IPS DF 6.9 (cell line): ENCODE results near the gene ATP8B2.
"Not testable (repeated sequence)": the region's sequence is repeated elsewhere in the genome, so short reads cannot be mapped to it uniquely, and the experiment has no call there.

Experiments
- DNase-seq: peaks from one replicate; pipeline ENCODE4 v3.0.0-alpha.2; 2013; ENCODE audit warnings: low read depth, low spot score
- H3K27ac ChIP-seq: one replicate; pipeline ENCODE4 v1.5.1; 2013; ENCODE audit warnings: low read length, control low read depth
- H3K27me3 ChIP-seq: 2 replicates; pipeline ENCODE4 v1.6.1; 2013; ENCODE audit warnings: mild to moderate bottlenecking, low read length; ENCODE audit not compliant: control insufficient read depth, insufficient read depth
- H3K36me3 ChIP-seq: 2 replicates; pipeline ENCODE4 v1.6.1; 2013; ENCODE audit warnings: low read length; ENCODE audit not compliant: control insufficient read depth, insufficient read depth
- H3K4me1 ChIP-seq: 2 replicates; pipeline ENCODE4 v1.6.1; 2013; ENCODE audit warnings: low read length; ENCODE audit not compliant: control insufficient read depth, insufficient read depth
- H3K4me3 ChIP-seq: 2 replicates; pipeline ENCODE4 v1.5.1; 2013; ENCODE audit warnings: mild to moderate bottlenecking, low read length
- H3K9me3 ChIP-seq: 2 replicates; pipeline ENCODE4 v1.6.1; 2013; ENCODE audit warnings: low read length, inconsistent platforms; ENCODE audit not compliant: control insufficient read depth, insufficient read depth
- WGBS: extraction: QIAGEN DNeasy Blood & Tissue Kit; methylation state at CpG from one replicate; pipeline ENCODE4 v1.1.7; 2013; ENCODE audit warnings: mixed read lengths, missing lambda C conversion rate; ENCODE audit not compliant: insufficient read length, insufficient coverage; 5-methylcytosine and 5-hydroxymethylcytosine counted together

The ATP8B2 gene

GRCh38 chr1:154324669-154325582, at the start of gene ATP8B2:
Gene ATP8B2, plus strand, starts transcription at chr1:154325525. Its CDS starts 2,617 bp downstream, at chr1:154328142.
- DNase-seq, result peak; percentile 63
- no CpG with 5 or more reads among the region's 56 CpGs for WGBS

GRCh38 chr1:154276797-154277196, 48.5 kb upstream of the ATP8B2 start:
- Histone ChIP-seq H3K9me3 (no peaks in the 10 kb centered on the region), H3K4me3 (no peak overlapping the region), H3K27ac (no peak overlapping the region), H3K4me1 (no peaks in the 10 kb centered on the region), H3K27me3 (no peaks in the 10 kb centered on the region), H3K36me3 (peaks cover 4% of the 10 kb centered on the region; the same call in 1 of the 2 replicates)
- WGBS, result no CpG with 5 or more reads among the region's 7 CpGs
- no peak for DNase-seq

More at GRCh38 chr1:154324669-154325582, at the start of gene ATP8B2:
- Histone ChIP-seq H3K4me1 (peaks cover 10% of the 10 kb centered on the region; the same call in 1 of the 2 replicates), H3K27ac (no peak within 1 kb of the TSS), H3K4me3 (peak within 1 kb of the TSS; percentile 91; the same call in 1 of the 2 replicates), H3K9me3 (no peaks in the 10 kb centered on the region), H3K36me3 (no peaks in the 10 kb centered on the region), H3K27me3 (no peaks in the 10 kb centered on the region)

GRCh38 chr1:154287591-154287990, 37.7 kb upstream of the ATP8B2 start:
- H3K4me1 ChIP-seq, H3K36me3 ChIP-seq, H3K27ac ChIP-seq, H3K27me3 ChIP-seq, H3K9me3 ChIP-seq, H3K4me3 ChIP-seq, DNase-seq: not testable (repeated sequence)
- WGBS, result no CpG with 5 or more reads among the region's 30 CpGs

DNA sequence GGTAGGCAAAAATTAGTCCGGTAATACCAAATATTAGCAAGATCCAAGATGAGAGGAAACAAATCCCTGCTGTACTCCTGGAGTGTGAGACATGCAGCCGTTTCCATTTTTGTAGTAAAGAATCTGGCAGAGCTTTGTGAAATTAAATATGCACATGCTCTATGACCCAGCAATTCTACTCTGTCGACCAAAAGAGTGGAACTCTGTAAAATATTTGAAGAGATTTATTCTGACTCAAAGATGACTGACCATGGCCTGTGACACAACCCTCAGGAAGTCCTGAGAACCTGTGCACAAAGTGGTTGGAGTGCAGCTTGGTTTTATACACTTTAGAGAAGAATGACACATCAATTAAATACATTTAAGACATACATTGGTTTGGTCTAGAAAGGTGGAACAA, 36.7 kb upstream of the ATP8B2 start:
- Histone ChIP-seq H3K9me3 (no peaks in the 10 kb centered on the region; the same call in 1 of the 2 replicates), H3K27me3 (no peaks in the 10 kb centered on the region), H3K4me3 (no peak overlapping the region), H3K36me3 (no peaks in the 10 kb centered on the region), H3K4me1 (no peaks in the 10 kb centered on the region), H3K27ac (no peak overlapping the region)
- no peak for DNase-seq
- no CpG with 5 or more reads among the region's 3 CpGs for WGBS

- DNase-seq, result no peak
- H3K9me3 ChIP-seq, result no peaks in the 10 kb centered on the region; the same call in 1 of the 2 replicates
- no peaks in the 10 kb centered on the region for H3K4me1 ChIP-seq
- no peaks in the 10 kb centered on the region for H3K27me3 ChIP-seq
- H3K4me3 ChIP-seq, result no peak overlapping the region
- no peaks in the 10 kb centered on the region for H3K36me3 ChIP-seq
- WGBS, result no CpG with 5 or more reads among the region's 1 CpG
- H3K27ac ChIP-seq, result no peak overlapping the region
Observed at GRCh38 chr1:154290921-154291320, 34.4 kb upstream of the ATP8B2 start.

- Histone ChIP-seq H3K9me3 (no peaks in the 10 kb centered on the region; the same call in 1 of the 2 replicates), H3K4me1 (no peaks in the 10 kb centered on the region), H3K36me3 (no peaks in the 10 kb centered on the region), H3K27ac (no peak overlapping the region), H3K27me3 (no peaks in the 10 kb centered on the region), H3K4me3 (no peak overlapping the region)
- no CpG with 5 or more reads among the region's 8 CpGs for WGBS
- no peak for DNase-seq
Observed at GRCh38 chr1:154295408-154296235, 29.7 kb upstream of the ATP8B2 start.

GRCh38 chr1:154301582-154301981, 23.7 kb upstream of the ATP8B2 start:
- H3K36me3 ChIP-seq, result no peaks in the 10 kb centered on the region
- no peaks in the 10 kb centered on the region for H3K9me3 ChIP-seq
- no peak overlapping the region for H3K27ac ChIP-seq
- no peaks in the 10 kb centered on the region for H3K4me1 ChIP-seq
- no peak for DNase-seq
- H3K4me3 ChIP-seq, result no peak overlapping the region
- WGBS, result no CpG with 5 or more reads among the region's 1 CpG
- H3K27me3 ChIP-seq, result no peaks in the 10 kb centered on the region

DNA sequence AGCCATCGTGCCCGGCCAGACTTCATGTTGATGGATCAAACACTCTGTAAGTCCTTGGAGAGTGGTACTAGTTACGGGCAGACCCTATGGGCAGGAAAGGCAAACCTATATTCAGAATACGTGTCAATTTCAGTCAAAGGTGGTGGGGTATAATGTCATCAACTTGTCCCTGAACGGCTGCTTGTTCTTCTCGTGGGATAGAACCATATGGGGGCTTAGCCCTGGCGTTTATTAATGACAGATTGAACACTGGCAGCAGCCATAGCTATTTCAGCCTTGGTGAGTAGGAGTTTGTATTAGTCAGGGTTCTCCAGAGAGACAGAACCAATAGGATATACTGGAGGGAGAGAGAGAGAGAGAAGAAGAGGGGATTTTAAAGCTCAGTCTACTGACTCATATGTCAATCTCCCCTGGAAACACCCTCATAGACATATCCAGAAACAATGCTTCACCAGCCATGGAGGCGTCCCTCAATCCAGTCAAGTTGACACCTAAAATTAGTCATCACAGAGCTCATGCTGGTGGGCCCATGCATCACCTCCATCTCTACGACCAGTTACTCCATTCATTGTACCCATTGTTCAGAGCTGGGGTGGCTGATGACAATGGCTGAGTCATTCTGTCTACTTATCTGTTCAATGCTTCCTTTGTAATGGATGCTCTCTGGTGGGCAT, 20.5 kb upstream of the ATP8B2 start:
- WGBS, result no CpG with 5 or more reads among the region's 9 CpGs
- DNase-seq, result no peak

DNA sequence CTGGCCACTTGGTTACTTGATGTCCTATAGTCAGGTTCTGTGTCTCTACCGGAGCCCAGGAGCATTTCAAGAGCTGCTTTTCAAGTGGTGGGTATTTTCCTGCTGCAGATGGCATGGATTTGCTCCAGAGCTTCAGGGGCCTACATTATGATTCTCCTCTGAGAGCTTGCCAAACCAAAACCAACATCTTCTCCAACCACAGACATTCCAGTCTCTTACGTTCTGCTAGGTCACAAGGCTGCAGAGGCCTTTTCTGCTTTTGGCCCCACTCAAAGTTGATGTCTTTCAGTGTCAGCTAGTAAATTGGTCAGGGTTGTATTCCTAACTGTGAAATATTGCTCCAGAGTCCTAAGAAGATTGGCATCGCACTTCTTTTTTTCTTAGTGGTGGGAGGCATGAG, 19.2 kb upstream of the ATP8B2 start:
- no peaks in the 10 kb centered on the region for H3K27me3 ChIP-seq
- DNase-seq, result no peak
- H3K36me3 ChIP-seq, result no peaks in the 10 kb centered on the region
- H3K27ac ChIP-seq, result no peak overlapping the region
- H3K4me3 ChIP-seq, result no peak overlapping the region
- no peaks in the 10 kb centered on the region for H3K9me3 ChIP-seq
- no peaks in the 10 kb centered on the region for H3K4me1 ChIP-seq
- no CpG with 5 or more reads among the region's 3 CpGs for WGBS

More for the DNA sequence above, 20.5 kb upstream of the ATP8B2 start:
- Histone ChIP-seq H3K27ac (no peak overlapping the region), H3K36me3 (no peaks in the 10 kb centered on the region), H3K4me1 (no peaks in the 10 kb centered on the region), H3K4me3 (no peak overlapping the region), H3K27me3 (no peaks in the 10 kb centered on the region), H3K9me3 (no peaks in the 10 kb centered on the region)

- H3K27ac ChIP-seq, H3K36me3 ChIP-seq, H3K27me3 ChIP-seq, DNase-seq, H3K4me3 ChIP-seq, H3K4me1 ChIP-seq, H3K9me3 ChIP-seq: not testable (repeated sequence)
- no CpG with 5 or more reads among the region's 4 CpGs for WGBS
Observed at GRCh38 chr1:154307670-154308270, 17.6 kb upstream of the ATP8B2 start.
